ENCODE results near the gene SULF2.

GRCh38 chr20:47684306-47685080 lies 100.8 kb downstream of the SULF2 start:
- TF ChIP-seq CTCF (conservative IDR thresholded peaks at IDR 0.05; ENCODE audit: low read length) (no peak), EZH2phosphoT487 (IDR thresholded peaks at IDR 0.05; ENCODE audit: borderline replicate concordance) (no peak)
